Activated T-helper 2 cell treated with anti-CD3 and anti-CD28 coated beads, Interferon-gamma antibody, Interleukin-2, Interleukin-4, amounts not matched to agents 10 μg/mL and 5 μg/mL and 100 μg/mL, durations not matched to agents 14 hours and 24 hours and 36 hours (primary cell): ENCODE results near the gene HLF. TPM values are rescaled to one million over a fixed set of nuclear protein-coding genes. Genes with fewer than 3 reads are reported as not detected.
A peak's percentile ranks its signal among the peaks of the same experiment; 100 is the strongest.
"Not testable (repeated sequence)": the region's sequence is repeated elsewhere in the genome, so short reads cannot be mapped to it uniquely, and the experiment has no call there.

Source experiments
- DNase-seq: peaks from one replicate; pipeline ENCODE4 v3.0.0; 2021; ENCODE audit warnings: low spot score
- H3K27ac Mint-ChIP-seq: one replicate; pipeline ENCODE4 v1.8.0; 2021; ENCODE audit warnings: mixed read lengths
- H3K27me3 Mint-ChIP-seq: one replicate; pipeline ENCODE4 v1.8.0; 2021; ENCODE audit warnings: low read depth, mixed read lengths
- H3K36me3 Mint-ChIP-seq: one replicate; pipeline ENCODE4 v1.8.0; 2021; ENCODE audit warnings: low read depth, mixed read lengths
- H3K4me1 Mint-ChIP-seq: one replicate; pipeline ENCODE4 v1.8.0; 2021; ENCODE audit warnings: low read depth, mixed read lengths
- H3K4me3 Mint-ChIP-seq: one replicate; pipeline ENCODE4 v1.8.0; 2021; ENCODE audit warnings: low read depth, mild to moderate bottlenecking, moderate library complexity, mixed read lengths
- H3K9me3 Mint-ChIP-seq: one replicate; pipeline ENCODE4 v1.8.0; 2021; ENCODE audit warnings: mixed read lengths
- intact Hi-C: fragments of 100-400 bp; cut with micrococcal nuclease; formaldehyde crosslinking; loops from one replicate; pipeline ENCODE4 v1.15.1; 2023
- total RNA-seq: library from RNA; stranded (reverse); gene quantifications from 2 replicates; pipeline ENCODE4 v1.2.3, GENCODE V29; 2022

Gene HLF
- total RNA-seq, 1 donor from 2014 or later: 4.5 TPM

GRCh38 chr17:55326030-55326429 is 61.3 kb downstream of the HLF start:
- peaks cover 8% of the 10 kb centered on the region for H3K27me3 Mint-ChIP-seq
- DNase-seq: no peak
- peaks cover 1% of the 10 kb centered on the region for H3K4me1 Mint-ChIP-seq
- no peak overlapping the region for H3K27ac Mint-ChIP-seq
- H3K36me3 Mint-ChIP-seq: no peaks in the 10 kb centered on the region
- H3K4me3 Mint-ChIP-seq: no peak overlapping the region
- intact Hi-C loops: no loop called here
- peaks cover 7% of the 10 kb centered on the region for H3K9me3 Mint-ChIP-seq

DNA sequence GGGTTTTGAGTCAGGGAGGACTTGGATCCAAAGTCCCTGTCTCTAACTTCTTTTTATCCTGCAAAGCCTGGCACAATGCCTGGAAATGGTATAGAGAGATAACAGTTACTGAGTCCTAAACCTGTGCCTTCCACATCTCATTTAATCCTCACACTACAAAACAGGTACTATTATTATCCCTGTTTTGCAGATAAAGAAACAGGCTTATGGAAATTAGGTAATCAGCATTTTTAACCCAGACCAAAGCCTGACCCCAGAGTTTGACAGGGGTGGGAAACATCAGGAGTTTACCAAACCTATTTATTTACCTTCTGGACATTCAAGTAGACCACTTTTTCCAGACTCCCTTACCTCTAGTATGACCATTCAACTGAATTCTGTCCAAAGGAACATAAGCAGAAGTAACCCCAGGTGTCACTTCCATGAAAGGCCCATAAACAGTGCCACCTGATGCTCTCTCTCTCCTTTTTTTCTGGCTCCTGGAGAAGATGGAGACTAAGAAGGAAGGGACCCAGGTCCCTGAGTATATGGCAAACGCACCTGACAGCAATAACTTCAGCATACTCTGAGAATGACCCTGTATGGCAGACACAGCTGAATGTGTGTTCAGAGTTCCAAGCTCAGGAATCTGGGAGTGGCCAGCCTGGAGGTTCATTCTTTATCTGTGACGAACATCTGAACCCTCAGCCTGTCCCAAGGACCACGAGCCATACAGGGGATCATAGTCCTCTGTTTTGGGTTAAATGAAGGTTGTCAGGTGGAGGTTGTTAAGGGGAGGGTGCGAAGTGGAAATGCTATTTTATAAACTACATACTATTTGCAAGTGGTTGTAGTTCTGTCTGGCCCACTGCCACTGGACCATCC is 62.7 kb downstream of the HLF start:
- Mint-ChIP-seq H3K9me3 (peaks cover 7% of the 10 kb centered on the region), H3K27ac (no peak overlapping the region), H3K4me1 (peaks cover 6% of the 10 kb centered on the region), H3K36me3 (no peaks in the 10 kb centered on the region), H3K4me3 (no peak overlapping the region), H3K27me3 (peaks cover 12% of the 10 kb centered on the region)
- intact Hi-C loops: no loop called here
- no peak for DNase-seq

DNA sequence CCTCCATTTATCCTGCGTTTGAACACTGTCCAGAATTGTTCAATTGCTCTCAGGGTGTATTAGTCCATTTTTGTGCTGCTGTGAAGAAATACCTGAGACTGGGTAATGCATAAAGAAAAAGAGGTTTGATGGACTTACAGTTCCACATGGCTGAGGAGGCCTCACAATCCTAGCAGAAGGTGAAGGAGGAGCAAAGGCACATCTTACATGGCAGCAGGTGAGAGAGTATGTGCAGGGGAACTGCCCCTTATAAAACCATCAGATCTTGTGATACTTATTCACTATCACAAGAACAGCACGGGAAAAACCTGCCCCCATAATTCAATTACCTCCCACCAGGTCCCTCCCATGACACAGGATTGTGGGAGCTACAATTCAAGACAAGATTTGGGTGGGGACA is 63.8 kb downstream of the HLF start:
- H3K36me3 Mint-ChIP-seq, H3K27ac Mint-ChIP-seq, H3K4me1 Mint-ChIP-seq, H3K9me3 Mint-ChIP-seq, intact Hi-C loops, H3K4me3 Mint-ChIP-seq, DNase-seq: not testable (repeated sequence)
- H3K27me3 Mint-ChIP-seq: peaks cover 12% of the 10 kb centered on the region

DNA sequence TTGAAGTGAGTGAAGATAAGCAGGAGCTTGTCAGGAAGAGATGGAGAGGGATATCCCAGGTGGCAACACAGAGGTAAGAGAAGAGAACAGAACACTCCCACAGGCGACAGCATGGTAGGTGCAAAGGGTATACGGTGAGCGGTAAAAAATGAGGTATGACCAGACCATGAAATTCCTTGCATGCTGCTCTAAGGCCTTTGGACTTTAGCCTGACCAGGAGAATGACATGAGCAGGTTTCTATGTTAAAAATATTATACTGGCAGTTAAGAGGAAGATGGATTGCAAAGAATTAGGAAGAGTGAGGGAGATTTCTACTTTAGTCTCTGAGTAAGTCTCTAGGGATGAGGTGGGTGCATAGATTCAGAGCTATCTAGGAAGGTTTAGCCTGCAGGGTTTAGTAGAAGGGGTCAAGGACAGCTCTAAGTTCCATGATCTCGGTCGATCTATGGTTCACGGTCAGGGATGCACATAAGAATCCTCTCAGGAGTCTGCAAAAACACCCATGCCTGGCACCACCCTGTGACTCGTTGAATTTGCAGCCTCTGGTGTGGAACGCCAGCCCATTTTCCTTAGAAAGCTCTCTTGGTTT is 65.7 kb downstream of the HLF start:
- H3K36me3 Mint-ChIP-seq: no peaks in the 10 kb centered on the region
- no peak overlapping the region for H3K4me3 Mint-ChIP-seq
- peaks cover 9% of the 10 kb centered on the region for H3K4me1 Mint-ChIP-seq
- peaks cover 29% of the 10 kb centered on the region for H3K27me3 Mint-ChIP-seq
- peaks cover 7% of the 10 kb centered on the region for H3K9me3 Mint-ChIP-seq
- no peak overlapping the region for H3K27ac Mint-ChIP-seq
- DNase-seq: no peak
- intact Hi-C loops: no loop called here

DNA sequence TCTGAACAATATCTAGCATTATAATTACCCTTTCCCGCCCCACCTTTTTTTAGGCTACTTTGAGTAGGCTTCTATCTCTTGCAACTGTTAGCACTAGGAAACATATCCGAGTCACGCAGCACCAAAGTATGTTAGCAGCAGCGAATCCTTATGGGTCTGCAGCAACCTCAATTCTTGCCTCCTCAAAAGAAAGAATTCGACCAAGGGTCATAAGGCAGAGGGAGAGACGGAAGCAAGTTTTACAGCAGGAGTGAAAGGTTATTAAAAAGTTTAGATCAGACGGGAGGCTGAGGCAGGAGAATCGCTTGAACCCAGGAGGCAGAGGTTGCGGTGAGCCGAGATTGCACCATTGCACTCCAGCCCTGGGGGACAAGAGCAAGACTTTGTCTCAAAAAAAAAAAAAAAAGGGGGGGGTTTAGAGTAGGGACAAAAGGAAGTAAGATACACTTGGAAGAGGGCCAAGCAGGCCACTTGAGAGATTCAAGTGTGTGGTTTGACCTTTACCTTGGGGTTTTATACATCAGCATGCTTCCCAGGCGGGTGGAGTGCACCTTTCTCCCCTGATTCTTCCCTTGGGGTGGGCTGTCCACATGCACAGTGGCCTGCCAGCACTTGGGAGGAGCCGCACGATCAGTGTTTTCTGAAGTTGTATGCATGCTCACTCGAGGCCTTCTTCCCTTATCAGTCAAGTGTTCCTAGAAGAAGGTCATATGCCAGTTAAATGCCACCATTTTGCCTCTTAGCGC is 67.7 kb downstream of the HLF start:
- DNase-seq: no peak
- H3K36me3 Mint-ChIP-seq: no peaks in the 10 kb centered on the region
- no peak overlapping the region for H3K27ac Mint-ChIP-seq
- H3K9me3 Mint-ChIP-seq: peaks cover 13% of the 10 kb centered on the region
- intact Hi-C loops: no loop called here
- peaks cover 31% of the 10 kb centered on the region for H3K27me3 Mint-ChIP-seq
- no peak overlapping the region for H3K4me3 Mint-ChIP-seq
- peaks cover 9% of the 10 kb centered on the region for H3K4me1 Mint-ChIP-seq

- Mint-ChIP-seq H3K36me3 (no peaks in the 10 kb centered on the region), H3K27me3 (peaks cover 34% of the 10 kb centered on the region)
Observed at GRCh38 chr17:55334285-55334684, 69.5 kb downstream of the HLF start.

GRCh38 chr17:55334881-55335540 is 70.3 kb downstream of the HLF start:
- Mint-ChIP-seq H3K27ac (no peak overlapping the region), H3K36me3 (peaks cover 5% of the 10 kb centered on the region), H3K9me3 (peaks cover 22% of the 10 kb centered on the region), H3K27me3 (peaks cover 40% of the 10 kb centered on the region), H3K4me1 (peaks cover 18% of the 10 kb centered on the region), H3K4me3 (no peak overlapping the region)
- intact Hi-C loops: no loop called here
- DNase-seq: no peak

More at GRCh38 chr17:55334285-55334684, 69.5 kb downstream of the HLF start:
- H3K4me3 Mint-ChIP-seq: no peak overlapping the region
- H3K27ac Mint-ChIP-seq: no peak overlapping the region
- intact Hi-C loops: no loop called here
- H3K4me1 Mint-ChIP-seq: peaks cover 11% of the 10 kb centered on the region
- peaks cover 22% of the 10 kb centered on the region for H3K9me3 Mint-ChIP-seq
- no peak for DNase-seq

DNA sequence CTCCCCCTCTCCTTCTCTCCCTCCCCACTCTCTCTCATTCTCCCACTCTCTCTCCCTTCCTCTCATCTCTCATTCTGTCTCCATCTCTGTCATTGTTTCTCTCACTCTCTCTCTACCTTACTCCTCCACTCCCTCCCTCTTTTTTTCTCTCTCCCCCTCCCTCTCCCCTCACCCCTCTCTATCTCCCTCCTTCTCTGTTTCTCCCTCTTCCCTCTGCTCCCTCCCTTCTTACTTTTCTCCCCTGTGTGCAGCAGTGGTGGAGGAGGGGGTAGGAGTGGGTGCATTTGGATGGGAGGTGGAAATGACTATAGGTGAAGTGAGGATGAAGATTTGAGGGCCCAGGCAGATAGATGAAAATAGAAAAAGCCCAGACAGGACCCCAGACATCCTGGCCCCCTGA is 70.9 kb downstream of the HLF start:
- Mint-ChIP-seq H3K36me3 (peaks cover 5% of the 10 kb centered on the region), H3K4me3 (no peak overlapping the region), H3K27me3 (peaks cover 39% of the 10 kb centered on the region), H3K4me1 (peaks cover 23% of the 10 kb centered on the region), H3K9me3 (peaks cover 22% of the 10 kb centered on the region), H3K27ac (no peak overlapping the region)
- intact Hi-C loops: no loop called here
- no peak for DNase-seq

DNA sequence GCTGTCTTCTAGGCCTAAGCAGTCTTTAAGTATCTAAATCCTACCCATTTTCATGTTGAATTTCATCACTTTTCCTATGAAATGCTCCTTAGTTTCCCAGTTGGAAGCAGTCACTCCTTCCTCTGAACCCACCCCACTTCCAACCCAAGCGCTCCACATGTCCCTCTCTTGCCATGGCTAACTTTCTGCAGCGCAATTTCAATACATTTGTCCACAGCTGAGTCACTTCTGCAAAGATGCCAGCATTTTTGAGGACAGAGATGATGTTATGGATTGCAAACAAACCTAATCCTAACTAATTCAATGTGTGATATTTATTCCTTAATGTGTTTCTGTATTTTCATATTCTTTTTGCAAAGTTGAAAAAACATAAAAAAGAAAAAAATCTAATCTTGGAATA is 71.7 kb downstream of the HLF start:
- Mint-ChIP-seq H3K36me3 (peaks cover 5% of the 10 kb centered on the region), H3K9me3 (peaks cover 22% of the 10 kb centered on the region), H3K4me3 (no peak overlapping the region), H3K27me3 (peaks cover 36% of the 10 kb centered on the region), H3K4me1 (peaks cover 29% of the 10 kb centered on the region), H3K27ac (no peak overlapping the region)
- intact Hi-C loops: no loop called here
- no peak for DNase-seq

DNA sequence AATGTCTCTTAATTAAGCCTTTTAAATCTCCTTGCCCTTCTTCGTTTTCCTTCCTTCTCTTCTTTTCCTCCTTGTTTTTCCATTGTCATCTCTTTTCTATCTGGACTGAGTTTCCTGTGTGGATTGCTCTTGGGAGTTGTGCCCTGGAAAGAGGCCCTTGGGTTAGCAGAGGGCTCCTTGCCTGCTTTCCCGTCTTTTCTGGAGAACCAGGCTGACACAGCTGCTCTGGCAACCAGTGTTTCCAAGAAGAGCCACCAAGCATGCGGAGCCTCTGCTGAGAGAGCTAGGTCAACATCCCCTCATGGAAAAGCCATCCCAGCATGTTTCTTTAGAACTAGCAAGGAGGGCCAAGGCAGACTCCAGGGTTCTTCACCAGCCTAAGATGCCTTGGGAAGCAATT is 75.4 kb downstream of the HLF start:
- no peak for DNase-seq
- Mint-ChIP-seq H3K27me3 (peaks cover 20% of the 10 kb centered on the region), H3K27ac (no peak overlapping the region), H3K9me3 (peaks cover 22% of the 10 kb centered on the region), H3K4me3 (no peak overlapping the region), H3K4me1 (peaks cover 52% of the 10 kb centered on the region), H3K36me3 (peaks cover 5% of the 10 kb centered on the region)
- intact Hi-C loops: no loop called here

GRCh38 chr17:55340686-55341085 is 75.9 kb downstream of the HLF start:
- no peak for DNase-seq
- H3K4me1 Mint-ChIP-seq: peaks cover 57% of the 10 kb centered on the region
- H3K27ac Mint-ChIP-seq: no peak overlapping the region
- peaks cover 15% of the 10 kb centered on the region for H3K27me3 Mint-ChIP-seq
- H3K36me3 Mint-ChIP-seq: peaks cover 8% of the 10 kb centered on the region
- no peak overlapping the region for H3K4me3 Mint-ChIP-seq
- peaks cover 27% of the 10 kb centered on the region for H3K9me3 Mint-ChIP-seq
- intact Hi-C loops: loop anchor here (1.0 kb wide), 1 partner anchor 25 kb away; no protein-coding TSS in a partner anchor

DNA sequence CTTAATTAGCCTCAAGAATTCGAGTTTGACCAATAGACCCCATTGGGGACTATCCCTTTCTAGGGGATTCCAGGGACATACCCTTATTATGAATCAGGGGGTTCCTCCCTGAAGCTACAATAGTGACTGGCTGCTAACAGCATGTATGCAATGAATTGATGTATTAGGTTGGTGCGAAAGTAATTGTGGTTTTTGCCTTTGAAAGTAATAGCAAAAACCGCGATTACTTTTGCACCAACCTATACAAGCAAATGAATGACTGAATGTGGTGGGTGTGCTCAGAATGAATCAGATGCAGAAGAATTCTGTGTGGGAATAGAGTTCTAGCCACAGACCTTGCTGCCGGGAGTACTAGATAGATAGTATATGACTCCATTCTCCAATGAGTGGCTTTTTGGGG is 76.7 kb downstream of the HLF start:
- Mint-ChIP-seq H3K27ac (peak overlapping the region; percentile 8), H3K27me3 (peaks cover 12% of the 10 kb centered on the region), H3K9me3 (peaks cover 30% of the 10 kb centered on the region), H3K36me3 (peaks cover 12% of the 10 kb centered on the region), H3K4me3 (no peak overlapping the region), H3K4me1 (peaks cover 60% of the 10 kb centered on the region)
- no peak for DNase-seq
- intact Hi-C loops: loop anchor here (1.0 kb wide), 1 partner anchor 26 kb away; no protein-coding TSS in a partner anchor
